GM19455 (cell line): ENCODE measurements around the gene DCLK2.

ENCODE experiments used
- ATAC-seq: cut with Tn5 transposase; IDR thresholded peaks from one replicate; pipeline ENCODE4 v1.9.1; 2021; ENCODE audit not compliant: unreplicated experiment

DCLK2 gene

DNA sequence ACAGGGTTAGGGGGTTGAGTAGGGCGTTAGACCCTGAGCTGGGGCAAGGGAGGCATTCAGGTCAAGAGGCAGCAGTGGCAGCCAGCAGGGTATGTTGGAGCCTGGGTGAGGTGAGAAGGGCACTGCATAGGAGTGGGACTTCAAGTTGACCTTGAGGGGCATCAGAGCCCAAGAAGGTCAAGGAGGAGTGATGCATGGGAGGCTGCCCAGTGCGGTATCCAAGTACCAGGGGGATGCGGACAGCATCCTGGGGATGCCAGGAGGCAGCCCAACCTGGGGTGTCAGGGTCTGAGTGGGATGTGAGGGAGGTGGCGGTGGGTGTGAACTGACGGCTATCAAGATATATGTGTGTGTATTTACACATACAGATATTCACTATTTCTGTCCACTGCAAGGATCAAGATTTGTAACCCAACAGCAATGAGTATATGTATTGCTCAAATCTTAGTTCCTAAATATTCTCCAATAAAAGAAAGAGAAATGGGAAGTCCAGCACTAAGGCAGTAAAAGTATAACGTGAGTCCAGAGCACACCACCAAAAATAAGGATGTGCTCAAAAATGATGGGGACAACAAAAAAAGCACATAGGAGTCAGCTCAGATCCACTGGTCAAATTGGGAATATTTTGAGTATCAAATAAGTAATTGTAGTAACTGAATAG lies 9.8 kb upstream of the DCLK2 start:
- no peak for ATAC-seq

DNA sequence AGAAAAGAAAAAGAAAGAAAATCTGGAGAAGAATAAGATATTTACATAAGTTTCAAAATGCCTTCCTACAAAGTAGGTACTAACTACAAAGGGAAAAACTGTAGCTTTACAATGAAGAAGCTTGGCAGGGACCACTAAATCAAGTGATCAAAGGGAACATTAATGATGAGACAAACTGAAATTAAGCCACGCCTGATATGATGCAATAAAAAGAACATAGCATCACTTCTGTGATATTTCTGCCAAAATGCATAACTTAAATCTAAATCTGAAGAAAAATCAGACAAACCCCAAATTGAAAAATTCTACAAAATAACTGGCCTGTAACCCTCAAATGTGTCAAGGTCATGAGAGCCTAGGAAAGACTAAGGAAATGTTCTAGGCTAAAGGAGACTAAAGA lies 8.9 kb upstream of the DCLK2 start:
- no peak for ATAC-seq

DNA sequence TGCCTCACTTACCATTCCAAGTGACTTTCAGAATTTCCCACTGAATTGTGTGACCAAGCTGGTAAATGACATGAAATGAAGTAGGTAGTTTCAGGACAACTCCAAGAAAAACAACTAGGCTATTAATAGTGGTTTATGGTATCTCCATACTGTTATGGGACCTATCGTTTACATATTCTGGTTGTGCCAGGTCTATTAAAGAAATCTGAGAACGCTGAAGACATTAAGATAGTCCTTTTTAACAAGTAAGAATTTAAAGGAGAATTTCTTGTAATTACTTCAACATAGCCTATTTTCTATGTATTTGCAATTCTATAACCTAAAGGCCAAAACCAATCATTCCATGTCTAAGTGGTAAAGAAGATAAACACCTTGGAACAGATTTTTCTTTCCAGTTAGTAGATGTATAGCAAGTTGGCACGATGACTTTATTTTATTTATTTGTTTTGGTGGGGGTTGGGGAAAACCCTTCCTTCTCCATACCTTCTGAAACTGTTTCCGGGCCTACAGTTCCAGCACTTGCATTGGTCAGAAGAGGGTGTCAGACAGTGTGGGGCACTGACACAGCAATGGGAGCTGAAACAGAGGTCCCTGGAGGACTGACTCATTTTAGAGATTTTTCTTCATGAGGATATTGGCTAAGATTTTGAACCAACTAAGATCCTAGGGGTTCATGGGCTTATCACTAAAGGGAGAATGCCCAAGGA lies 7.6 kb upstream of the DCLK2 start:
- no peak for ATAC-seq

DNA sequence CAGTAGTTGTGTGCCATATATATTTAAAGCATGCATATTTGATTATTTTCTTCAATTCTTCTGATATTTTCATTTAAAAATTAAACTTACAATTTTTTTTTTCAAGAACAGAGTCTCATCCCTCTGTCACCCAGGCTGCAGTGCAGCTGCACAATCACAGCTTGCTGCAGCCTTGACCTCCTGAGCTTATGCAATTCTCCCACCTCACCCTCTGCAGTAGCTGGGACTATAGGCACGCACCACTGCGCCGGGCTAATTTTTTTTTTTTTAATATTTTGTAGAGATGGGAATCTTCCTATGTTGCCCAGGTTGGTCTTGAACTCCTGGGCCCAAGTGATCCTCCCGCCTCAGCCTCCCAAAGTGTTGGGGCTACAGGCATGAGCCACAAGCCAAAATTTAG lies 5.8 kb upstream of the DCLK2 start:
- no peak for ATAC-seq

DNA sequence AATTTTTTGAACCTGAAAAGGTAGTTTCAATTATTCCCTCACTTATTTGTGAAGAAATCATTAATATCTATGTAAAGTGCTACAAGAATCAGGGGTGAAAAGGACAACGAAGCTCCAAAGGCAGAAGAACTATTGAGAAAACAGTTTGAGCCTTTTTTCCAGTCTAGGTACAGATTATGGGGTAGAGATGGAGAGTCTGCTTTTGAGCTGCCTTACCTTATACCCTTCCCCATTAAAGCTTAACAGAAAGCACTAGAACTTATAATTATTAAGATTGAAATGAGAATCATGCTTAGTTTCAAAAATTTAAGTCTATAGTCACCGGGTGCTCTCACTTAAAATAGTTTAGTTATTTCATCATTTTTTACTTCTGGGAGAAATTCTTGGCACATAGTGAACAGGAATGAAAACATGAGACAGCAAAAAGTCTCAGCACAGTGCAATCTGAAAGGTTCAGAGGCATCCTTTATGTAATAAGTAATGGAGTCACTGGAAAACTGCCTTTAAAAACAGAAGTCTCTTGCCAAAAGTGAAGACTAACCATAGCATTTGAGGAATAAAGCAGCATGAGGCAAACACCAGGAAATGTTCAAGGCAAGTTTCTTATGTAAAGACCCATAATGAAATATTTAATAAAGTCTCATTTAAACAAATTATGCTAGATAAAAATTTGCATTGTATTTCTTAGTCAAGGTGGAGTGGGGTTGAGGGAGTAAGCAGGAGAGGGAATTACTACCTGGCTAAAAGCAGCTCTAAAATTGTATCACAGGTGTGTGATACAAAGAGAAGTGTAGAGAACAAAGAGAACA lies 5.1 kb upstream of the DCLK2 start:
- no peak for ATAC-seq

DNA sequence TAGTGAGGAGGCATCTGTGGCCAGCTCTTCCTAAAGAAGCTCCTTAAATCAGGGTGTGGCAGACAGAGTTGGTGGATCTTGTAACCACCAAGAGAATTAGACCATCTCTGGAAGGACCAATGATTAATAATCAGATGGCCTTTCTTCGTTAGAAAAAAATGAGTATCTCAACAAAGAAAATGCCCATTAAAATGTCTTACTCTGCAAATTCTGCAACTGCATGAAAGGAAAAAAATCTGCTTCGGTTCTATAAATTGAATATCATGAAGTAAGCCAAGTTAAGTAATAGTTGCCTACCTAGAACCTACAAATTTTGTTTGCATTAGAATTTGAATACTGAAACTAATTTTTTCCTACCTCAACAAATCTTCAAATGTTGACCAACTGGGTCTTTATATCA lies 4.2 kb upstream of the DCLK2 start:
- no peak for ATAC-seq

DNA sequence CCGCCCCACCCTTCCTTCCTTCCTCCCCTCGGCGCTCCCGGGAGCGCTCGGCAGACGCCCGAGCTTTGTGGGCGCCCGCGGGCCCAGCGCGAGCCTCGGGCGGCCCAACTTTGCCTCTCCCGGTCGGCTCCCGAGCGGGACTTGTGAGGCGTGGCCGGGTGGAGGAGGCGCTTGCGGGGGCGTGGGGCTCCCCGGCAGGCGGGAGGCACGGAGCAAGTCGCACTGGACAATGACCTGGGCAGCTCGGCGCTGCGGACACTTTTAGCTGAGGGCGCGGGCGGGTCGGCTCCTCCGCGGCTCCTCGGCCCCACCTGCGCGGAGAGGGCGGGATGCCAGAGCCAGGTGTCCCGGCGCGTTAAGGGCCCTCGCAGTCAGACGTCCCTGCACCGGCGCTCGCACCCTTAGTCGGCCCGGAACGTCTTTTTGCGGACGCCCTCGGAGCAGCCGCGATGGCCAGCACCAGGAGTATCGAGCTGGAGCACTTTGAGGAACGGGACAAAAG lies 385 bp downstream of the DCLK2 start:
- no peak for ATAC-seq

DNA sequence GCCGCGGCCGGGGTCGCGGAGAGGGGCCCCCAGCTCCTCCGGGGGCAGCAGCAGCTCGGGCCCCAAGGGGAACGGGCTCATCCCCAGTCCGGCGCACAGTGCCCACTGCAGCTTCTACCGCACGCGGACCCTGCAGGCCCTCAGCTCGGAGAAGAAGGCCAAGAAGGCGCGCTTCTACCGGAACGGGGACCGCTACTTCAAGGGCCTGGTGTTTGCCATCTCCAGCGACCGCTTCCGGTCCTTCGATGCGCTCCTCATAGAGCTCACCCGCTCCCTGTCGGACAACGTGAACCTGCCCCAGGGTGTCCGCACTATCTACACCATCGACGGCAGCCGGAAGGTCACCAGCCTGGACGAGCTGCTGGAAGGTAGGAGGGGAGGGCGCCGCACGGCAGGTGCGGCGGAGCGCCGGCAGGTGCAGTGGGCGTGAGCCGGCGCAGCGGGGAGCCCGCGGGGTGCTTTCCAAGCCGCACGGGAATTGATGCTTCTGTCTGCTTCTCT lies 886 bp downstream of the DCLK2 start:
- ATAC-seq: no peak

DNA sequence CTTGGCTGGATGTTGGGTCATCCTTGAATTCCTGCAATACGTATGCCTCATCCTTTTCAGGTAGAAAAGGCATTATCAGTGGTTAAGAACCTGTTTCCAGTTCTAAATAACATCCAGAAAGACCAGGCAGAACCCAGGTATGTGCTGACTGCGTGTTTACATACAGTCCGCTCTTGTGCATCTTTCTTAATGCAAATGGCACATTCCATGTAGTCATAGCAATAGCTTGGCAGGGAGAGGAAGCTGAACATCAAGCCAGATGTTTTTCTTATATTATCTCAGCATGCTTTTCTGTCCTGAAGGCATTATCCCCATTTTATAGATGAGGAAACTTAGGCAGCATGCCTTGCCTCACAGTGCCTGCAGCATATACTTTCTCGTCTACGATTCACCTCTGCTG lies 2.1 kb downstream of the DCLK2 start:
- ATAC-seq: no peak

DNA sequence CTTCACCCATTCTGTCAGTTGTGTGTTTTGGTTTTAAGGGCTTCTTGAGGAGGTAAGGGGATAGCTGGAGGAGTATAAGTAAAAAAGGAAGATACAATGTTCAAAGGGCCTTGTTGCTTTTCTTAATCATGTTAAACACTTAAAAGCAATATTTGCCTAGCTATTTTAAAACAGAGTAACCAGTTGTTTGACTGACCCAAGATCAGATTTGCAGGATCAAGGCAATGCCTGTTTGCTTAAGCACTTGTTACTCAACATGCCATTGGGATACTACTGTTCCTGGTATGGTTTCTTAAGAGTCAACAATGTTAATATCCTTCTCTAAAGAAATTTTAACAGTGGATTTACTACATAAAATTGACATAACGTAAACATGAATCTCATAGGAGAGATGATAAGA lies 2.6 kb downstream of the DCLK2 start:
- no peak for ATAC-seq

DNA sequence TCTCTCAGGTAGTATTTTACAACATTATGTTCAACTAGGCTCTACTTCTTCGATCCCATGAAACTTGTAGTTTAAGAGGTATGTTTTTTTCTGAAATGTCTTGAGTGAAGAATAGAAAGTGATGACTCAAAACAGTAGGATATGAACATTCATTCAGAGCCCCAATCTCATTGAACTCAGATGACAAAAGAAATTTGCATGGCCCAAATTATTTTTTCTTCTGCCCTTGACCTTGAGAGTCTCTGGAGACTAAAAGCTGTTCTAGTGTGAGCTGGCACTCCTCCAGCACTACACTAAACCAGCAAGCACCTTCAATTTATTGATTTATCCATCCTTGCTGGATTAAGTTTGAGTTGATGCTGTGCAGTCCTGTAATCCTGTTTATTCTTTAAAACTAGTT lies 4.0 kb downstream of the DCLK2 start:
- ATAC-seq: peak; percentile 68

DNA sequence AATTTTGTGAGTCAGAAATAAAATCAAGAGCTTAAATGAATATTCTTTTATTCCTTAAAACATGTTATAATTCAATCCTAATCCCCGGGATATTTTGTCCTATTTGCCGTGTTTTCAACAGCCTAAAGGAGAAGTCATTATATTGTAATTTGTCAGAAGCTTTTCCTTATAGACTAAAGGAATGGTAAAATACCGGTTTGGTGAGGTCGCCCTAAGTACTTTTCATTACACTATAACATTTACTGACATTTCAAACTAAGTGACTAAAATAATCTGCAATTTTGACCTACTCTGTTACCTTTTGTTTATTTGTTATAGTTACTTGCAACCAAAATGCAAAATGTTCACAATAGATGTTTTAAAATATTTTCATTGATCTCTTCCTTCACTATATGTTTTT lies 8.8 kb downstream of the DCLK2 start:
- no peak for ATAC-seq

DNA sequence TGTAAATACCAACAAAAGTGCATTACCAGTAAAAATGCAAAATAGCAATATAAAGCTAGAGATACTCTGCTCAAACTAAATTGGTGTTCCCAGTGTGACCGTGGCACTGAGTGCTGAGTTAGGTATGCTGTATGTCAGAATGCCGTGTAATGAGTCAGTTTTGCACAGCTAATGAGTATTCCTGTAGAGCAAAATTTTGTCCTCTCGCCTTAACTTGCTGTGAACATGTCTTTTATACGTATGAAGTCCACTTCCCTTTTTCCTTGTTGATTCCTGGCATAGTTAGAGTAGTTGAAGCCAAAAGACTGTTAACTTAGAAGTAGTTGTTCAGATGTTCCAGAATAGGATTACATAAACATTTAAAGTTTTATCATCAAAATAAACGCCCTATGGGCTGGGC lies 11.5 kb downstream of the DCLK2 start:
- ATAC-seq: no peak

DNA sequence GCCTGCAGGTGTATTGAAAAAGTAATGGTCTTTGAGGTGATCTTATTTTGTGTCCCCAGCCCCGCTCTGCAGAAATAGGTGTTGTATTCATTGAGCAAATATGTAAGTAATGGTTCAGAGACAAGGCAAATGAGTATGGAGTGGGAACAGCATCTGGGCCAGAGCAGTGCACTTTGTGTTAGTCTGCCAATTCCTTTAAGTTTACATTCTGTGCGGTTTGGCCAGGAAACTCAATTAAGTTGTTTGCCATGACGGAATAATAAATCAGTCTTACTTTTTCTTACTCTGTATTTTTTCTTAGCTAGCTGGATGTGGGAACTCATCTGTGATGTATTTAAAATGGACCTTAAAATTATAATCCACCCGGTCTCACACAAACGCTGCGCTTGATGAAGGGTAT lies 12.6 kb downstream of the DCLK2 start:
- ATAC-seq: no peak

DNA sequence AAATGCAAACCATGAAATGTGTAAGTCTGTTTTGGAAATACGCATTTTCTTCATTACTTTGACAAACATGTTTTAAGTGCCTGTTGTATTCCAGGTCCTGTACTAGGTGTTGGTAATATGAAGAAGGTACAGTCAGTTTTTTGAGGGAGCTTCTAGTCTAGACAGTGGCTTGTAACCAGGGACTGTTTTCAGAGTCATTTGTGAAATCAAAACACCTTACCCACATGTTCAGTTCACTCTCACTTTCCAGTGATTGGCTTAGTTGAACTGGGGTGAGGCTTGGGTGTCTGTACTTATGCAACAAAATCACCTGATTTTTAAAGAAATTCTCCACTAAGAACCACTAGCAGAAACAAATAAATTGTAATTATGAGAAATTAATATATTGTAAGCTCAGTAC lies 16.4 kb downstream of the DCLK2 start:
- no peak for ATAC-seq

DNA sequence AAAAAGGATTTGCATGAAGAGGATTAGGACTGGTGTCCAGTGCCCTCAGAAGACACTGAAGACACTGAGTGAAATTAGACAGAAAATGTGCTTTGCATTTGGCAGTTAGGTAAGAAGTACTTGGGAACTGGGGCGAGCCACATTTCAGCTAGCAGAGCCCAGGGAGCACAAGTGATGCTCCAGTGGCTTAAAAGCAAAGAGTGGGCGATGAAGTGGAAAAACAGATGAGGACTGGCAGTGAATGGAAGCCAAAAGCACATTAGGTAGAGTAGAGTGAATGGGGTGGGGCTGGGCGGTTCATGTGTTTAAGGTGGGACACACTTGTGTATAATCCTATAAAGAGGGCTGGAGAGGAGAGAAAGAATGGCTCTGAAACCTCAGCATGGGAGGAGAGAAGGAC lies 18.4 kb downstream of the DCLK2 start:
- no peak for ATAC-seq

DNA sequence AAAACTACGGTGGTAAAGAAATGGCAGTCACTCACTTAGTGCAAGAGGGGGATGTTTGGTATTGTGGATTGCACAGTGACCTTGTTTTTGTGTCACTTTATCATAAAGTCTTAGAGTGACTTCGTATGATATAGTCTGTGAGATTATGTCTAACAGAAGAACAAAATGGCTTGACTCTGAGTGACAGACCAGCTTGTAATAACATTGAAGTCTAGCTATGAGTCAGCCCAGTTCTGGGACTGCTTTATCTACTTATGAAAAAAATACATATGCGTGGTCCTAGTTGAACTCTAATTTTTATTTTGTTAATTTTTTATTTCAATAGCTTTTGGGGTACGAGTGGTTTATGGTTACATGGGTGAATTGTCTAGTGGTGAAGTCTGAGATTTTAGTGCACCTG lies 20.0 kb downstream of the DCLK2 start:
- ATAC-seq: no peak

DNA sequence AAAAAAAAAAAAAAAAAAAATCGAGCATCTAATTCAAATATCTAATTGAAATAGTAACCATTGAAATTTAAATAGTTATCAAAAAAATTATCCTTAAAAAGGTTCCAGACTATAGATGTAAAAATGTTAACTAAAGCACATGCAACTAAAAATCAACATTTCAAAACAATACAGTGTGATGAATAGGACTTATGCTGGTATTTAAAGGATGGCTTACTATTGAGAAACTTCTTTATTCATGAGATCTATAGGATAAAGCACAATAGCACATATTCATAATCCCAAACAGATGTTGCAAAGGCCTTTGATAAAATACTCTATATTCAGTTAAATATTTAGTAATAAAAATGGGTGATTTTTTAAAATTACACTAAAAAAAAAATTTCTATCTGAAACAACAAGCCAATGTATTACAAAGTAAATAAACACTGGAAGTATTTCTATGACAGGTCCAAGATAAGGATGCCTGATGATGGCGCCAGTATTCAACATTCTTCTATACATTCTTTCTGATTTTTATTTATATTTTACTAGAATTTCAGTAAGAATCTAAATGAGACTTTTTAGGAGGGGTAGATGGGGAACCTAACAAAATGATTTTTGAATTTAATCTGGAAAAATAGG lies 26.3 kb downstream of the DCLK2 start:
- ATAC-seq: no peak

DNA sequence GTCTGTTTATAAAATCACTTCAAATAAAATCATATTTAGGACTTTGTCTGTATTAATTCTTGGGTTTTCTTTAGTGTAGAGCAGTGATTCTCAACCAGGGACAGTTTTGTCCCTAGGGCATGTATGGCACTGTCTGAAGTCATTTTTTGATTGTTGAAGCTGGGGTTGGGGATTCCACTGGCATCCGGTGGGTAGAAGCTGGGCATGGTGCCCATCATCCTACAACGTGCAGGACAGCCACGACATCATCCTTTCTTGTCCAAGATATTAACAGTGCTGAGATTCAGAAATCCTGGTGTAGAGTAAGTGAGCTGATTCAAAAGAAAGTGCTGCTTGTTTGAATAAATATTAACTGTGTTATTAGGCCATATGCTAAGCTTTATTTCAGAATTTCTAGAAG lies 28.6 kb downstream of the DCLK2 start:
- ATAC-seq: no peak

DNA sequence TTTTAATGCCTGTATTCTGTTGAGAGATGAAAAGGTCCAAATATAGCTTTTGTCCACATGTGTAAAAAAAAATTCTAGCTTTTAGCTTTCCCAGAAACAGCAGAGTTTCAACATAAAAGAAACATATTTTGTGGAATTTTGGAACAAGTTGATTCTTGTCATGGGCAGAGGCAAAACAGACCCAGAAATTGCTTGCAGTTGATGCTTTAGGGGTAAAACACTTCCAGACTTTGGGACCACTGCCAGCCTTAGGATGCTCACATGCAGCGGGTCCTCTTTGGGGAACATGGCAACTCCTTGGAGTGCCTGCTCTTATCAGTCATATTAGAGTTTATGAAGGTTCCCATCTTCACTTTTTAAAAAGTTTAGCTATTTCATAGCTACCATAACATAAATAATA lies 30.4 kb downstream of the DCLK2 start:
- ATAC-seq: no peak

DNA sequence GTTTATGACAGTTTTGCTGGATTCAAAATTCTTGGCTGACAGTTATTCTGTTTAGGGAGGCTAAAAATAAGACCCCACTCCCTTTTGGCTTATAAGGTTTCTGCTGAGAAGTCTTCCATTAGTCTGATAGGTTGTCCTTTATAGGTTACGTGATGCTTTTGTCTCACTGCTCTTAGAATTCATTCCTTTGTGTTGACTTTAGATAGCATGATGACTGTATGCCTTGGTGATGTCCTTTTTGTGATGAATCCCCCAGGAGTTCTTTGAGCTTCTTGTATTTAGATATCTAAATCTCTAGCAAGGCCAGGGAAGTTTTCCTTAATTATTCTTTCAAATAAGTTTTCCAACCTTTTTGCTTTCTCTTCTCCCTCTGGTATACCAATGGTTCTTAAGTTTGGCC lies 36.4 kb downstream of the DCLK2 start:
- ATAC-seq: no peak
